Midbrain (tissue), 1 donor: ENCODE results near the gene PRR33.

Experiments
- DNase-seq: peaks from one replicate; lab custom pipeline; 2025; lab: John Stamatoyannopoulos, UW

Gene PRR33

DNA sequence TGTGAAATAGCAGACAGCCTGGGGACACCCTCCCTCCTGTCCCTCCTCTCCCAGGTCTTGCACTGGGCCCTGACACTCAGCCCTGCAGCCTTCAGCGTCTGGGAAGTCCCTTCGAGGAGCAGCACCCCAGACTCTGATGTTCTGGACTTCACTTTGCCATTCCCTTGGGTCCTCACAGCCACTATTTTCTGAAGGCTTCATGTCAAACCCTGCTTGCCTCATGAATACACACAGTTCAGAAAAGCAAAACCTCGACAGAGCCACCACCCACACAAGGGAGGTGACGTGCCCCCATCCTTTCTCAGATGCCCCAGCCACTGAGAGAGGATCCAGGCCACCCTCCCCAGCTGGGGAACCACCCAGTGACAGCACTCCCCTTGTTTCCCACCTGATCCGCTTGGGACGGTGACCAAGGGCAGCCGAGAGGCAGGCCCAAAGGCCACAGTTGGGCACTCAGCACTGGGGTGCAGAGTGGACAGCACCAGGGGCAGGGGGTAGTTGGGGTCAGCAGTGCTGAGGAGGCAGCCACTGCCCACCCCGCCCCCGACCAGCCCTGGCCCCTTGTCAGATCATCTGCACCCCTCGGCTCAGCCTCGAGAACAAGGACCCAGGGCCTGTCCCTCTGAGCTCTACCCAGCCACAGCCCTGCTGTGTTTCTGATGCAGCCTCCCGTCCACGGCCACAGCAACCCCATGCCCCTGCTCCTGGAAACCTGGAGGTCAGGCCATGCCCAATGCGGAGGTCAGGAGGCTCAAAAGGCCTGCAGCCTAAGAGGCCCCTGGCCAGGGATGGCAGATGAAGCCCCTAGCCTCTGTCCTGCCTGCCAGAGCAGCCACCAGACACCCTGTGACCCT, 24.7 kb upstream of the PRR33 start:
- no peak for DNase-seq

DNA sequence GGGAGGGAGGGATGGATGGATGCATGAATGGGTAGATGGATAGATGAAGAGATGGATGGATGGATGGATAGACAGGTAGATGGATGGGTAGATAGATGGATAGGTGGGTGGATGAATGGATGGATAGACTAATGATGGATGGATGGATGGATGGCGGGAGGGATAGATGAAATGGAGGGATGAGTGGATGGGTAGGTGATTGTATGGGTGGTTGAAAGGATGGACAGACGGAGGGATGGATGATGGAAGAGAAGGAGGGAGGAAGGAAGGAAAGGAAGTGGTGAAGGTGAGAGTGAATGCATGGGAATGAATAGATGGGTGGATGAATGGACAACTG, 24.1 kb upstream of the PRR33 start:
- DNase-seq = no peak

DNA sequence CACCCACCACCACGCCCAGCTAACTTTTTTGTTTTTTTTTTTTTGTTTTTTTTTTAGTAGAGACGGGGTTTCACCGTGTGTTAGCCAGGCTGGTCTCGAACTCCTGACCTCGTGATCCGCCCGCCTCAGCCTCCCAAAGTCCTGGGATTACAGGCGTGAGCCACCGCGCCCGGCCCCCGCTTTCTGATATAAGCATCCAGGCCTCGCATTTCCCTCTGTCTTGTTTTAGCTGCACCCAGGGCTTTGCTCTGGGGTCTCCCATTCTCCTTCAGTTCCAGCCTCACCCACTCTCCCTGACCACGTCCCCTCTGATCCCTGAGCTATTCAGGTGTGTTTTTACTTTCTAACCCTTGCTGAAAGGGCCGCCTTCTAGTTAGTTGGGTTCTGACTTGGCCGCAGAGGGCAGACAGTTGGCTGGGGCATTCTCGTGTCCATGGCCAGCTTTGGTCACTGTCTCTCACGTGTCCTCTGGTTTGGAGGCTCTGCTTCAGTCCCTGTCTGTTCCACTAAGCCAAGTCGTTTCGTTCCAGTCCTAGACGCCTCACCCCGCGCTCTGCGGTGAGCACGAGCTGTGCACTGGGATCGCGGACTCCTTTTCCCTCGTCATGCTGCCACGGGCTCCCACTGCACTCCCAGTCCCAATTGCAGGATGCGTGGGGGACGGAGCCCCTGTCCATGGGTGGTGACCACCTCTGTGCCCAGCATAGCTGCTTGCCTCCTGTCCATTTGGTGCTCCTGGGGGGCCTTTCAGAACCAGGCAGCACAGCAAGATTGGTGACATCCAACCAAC, 21.8 kb upstream of the PRR33 start:
- no peak for DNase-seq

DNA sequence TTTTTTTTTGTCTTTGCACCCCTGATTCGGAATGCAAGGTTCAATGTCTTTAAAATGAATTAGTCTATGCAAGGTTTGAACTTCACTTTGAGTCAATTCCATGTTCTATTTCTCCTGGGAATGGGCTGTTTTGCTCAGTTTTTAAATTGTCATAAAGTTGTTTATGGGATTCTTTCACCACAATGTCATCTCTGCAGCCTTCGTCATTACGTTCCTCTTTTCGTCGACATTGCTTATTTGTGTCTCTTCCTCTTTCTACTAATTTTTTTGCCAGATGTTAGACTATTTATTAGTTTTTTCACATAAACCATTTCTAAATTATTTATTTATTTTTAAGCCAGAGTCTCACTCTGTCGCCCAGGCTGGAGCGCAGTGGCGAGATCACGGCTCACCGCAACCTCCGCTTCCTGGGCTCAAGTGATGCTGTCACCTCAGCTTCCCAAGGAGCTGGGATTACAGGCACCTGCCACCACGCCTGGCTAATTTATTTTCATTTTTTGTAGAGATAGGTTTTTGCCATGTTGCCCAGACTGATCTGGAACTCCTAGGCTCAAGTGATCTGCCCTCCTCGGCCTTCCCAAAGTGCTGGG, 20.7 kb upstream of the PRR33 start:
- DNase-seq = no peak

DNA sequence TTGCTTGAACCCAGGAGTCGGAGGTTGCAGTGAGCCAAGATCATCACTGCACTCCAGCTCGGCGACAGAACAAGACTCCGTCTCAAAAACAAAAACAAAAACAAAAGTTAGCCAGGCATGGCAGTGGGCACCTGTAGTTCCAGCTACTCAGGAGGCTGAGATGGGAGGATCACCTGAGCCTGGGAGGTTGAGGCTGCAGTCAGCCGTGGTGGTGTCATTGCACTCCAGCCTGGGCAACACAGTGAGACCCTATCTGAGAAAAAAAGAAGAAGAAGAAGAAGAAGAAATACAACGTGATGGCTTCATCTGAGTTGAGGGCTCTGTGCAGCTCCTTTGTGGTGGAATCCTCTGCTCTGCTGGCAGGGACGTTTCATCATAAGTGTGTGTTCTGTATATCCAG, 17.8 kb upstream of the PRR33 start:
- no peak for DNase-seq

DNA sequence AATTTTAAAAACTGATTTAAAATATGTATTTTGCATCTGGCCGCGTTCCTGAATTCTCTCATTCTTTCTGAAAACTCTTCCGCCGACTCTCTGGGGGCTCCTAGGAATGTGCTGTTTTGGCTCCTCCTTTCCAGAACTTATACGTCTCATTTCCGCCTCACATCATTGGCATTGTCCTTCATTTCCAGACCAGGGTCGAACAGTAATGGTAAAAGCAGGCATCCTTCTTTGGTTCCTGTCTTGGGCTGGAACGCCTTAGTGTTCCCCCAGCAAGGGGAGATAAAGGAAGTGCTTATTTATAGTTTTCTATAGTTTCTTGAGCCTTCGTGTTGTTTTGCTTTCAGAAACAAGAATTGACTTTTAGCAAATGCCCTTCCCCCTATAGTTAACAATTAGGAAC, 16.9 kb upstream of the PRR33 start:
- no peak for DNase-seq

DNA sequence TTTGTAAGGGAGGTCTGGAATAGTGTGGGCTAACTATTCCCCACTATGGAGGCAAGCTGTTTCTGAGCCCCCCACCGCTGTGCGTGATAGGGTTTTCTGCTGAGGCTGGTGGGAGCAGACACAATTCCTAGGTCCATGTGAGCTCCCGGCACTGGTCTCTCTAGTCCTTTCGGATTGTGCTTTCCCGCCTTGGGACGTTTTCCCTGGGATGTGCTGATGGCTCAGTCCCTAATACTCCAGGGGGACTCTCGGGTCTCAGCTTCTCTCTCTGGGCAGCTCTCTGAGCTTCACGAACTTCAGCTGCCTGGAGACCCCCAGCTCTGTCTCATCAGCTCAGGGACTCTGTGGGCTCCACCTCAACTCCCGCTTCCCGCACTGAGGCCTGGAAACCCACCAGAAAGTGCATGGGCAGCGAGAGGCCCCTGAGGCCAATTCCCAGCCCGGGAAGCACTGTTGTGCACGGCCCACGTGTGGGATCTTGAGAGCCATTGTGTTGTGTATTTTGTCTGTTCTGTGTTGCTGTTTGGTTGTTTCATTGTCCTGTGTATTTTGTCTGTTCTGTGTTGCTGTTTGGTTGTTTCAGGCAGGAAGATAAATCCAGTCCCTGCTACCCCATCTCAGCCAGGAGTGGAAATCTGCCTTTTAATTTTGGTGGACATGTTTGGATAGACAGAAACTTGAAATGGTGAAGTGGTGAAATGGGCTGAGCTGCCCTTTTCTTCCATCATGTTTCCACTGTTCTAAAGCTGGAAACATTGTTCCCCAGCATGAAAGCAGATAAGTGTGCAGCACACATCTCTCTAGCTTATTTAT, 15.1 kb upstream of the PRR33 start:
- DNase-seq = no peak

DNA sequence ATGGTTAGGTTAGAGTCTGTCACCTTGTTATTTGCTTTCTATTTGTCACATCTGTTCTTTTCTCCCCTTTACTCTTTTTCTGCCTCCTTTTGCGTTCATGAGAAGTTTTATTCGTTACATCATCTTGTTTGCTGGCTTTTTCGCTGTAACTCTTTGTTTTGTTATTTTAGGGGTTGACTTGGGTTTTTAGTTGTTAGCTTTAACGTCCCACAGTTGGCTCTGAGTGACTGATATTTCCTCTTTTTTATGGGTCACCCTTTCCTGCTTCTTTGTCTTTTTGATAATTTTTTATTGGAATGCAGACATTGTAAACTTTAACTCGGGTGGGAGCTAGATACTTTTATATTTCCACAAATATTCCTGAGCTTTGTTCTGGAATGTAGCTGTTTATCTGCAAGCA, 14.5 kb upstream of the PRR33 start:
- no peak for DNase-seq

DNA sequence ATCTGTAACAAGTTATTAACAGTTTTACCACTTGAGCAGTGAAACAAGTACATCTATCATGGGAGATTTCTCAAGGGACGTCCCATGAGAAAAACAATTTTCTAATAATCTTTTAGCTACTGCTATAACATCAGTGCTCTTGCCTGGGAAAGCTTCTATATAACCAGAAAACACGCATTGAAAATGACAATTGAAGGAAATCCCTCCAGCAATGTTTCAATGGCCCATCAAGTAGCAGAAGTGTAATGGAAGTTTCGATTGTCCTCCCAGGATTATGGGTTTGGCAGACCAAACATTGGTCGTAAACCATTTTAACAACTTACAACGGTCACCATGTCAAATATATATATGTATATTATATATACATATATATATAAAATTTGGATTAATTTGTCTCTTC, 8.0 kb upstream of the PRR33 start:
- no peak for DNase-seq

DNA sequence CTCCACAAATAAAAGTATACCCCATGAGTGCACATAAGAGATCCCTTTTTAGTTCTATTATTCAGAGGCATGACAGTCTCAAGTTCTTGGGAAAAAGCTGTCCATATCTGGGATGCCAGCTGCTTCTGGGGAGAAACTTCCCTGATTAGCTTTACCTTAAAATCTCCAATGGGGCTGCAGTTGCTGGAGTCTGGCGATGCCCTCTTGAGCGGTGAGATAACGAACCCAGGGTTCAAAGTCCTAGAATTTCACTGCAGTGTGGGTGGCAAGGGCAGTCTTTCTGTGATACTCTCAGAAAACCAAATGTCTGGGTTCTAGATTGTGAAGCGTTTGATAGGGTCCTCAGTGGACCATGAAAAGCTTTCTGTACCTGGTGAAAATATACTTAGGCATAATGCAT, 7.4 kb upstream of the PRR33 start:
- no peak for DNase-seq

DNA sequence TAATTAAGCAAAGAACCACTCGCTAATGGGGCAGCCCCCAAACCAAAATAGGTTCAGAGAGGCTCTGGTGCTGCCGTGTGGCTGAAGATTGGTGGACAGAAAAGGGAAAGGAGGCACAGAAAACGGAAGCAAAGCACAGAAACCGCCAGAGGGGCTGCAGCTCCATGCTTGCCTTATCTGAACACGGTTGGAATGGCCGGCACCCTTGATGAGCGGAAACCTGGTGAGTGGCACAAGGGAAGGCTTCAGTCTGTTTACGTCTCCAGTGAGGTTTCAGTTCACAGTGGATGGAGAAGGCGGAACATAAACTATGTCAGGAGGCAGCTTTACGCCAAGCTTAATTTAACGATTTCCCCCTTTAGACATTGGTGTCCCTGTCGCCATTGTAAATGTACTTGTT, 5.2 kb upstream of the PRR33 start:
- no peak for DNase-seq

DNA sequence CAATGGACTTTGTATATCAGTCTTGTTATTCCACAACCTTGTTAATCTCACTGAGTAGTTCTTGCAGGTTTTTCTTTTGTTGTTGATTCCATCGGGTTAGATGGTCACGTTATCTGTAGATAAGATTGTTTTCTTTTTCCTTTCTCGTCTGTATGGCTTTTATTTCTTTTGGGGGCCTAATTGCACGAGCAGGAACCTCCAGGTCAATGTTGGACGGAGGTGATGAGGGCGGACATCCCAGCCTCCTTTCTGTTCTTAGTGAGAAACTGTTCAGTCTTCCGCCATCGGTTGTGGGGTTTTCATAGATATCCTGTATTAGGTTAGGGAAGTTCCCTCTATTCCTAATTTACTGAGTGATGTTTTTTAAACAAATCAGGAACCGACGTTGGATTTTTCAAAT, 4.8 kb upstream of the PRR33 start:
- DNase-seq = no peak

DNA sequence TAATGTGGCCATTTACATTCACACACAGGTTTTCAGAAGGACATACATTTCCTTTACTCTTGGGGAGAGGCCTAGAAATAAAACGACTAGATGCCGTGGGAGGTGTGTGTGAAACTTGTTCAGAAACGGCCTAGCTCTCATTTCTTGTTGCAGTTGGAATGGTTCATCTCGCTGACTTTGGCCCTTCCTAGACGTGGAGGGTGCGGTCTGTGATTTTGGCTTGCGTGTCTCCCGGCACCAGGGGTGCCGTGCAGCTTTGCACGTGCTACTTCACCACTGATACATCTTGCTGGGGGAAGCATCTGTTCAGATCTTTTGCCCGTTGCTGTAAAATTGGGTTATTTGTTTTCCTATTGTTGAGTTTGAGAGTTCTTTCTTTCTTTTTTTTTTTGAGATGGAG, 3.1 kb upstream of the PRR33 start:
- DNase-seq = no peak

DNA sequence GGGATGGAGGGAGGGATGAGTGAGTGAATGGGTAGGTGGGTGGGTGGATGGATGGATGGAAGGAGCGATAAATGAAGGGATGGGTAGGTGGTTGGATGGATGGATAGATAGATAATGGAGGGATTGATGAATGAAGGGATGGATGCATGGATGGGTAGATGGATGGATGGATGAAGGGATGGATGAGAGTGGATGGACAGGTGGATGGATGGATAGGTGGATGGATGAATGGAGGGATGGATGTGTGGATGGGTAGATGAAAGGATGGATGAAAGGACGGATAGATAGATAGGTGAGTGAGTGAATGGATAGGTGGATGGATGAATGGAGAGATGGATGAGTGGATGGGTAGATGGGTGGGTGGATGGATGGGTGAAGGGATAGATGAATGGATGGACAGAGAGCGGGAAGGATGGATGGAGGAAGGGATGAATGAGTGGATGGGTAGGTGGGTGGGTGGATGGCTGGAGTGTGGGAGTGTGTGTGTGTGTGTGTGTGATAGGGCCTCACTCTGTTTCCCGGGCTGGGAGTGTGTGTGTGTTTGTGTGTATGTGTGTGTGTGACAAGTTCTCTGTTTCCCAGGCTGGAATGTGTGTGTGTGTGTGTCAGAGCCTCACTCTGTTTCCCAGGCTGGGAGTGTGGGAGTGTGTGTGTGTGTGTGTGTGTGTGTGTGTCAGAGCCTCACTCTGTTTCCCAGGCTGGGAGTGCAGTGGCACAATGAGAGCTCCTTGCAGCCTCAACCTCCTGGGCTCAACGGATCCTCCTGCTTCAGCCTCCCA, 2.1 kb upstream of the PRR33 start:
- DNase-seq = no peak

DNA sequence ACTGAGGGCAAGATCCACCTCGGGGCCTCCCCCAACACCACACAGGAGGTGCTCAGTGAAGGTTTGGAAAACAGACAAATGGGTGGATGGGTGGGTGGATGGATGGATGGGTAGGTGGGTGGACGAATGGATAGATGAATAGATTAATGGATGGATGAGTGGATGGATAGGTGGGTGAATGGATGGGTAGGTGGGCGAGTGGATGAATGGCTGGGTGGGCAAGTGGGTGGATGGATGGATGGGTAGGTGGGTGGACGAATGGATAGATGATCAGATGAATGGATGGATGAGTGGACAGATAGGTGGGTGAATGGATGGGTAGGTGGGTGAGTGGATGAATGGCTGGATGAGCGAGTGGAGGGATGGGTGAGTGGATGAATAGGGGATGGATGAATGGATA, 863 bp upstream of the PRR33 start:
- no peak for DNase-seq

DNA sequence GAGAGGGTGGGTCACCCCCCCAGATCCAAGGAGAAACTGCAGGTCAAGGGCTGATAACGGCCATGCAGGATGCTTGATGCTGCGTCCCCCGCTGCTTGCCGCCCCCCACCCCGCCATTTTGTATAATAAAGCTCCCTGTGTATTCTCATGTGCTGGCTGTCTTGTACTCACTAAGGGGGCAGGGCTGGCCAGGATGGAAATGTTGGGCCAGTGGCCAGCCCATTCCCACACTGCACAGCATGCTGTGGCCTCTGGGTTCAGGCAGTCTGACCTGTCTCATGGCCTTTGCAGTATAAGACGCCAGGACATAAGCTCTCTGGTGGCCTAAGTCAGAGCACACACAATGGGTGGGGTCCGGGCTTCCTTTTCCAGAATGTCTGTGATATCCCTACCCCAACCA, 421 bp upstream of the PRR33 start:
- DNase-seq = no peak

DNA sequence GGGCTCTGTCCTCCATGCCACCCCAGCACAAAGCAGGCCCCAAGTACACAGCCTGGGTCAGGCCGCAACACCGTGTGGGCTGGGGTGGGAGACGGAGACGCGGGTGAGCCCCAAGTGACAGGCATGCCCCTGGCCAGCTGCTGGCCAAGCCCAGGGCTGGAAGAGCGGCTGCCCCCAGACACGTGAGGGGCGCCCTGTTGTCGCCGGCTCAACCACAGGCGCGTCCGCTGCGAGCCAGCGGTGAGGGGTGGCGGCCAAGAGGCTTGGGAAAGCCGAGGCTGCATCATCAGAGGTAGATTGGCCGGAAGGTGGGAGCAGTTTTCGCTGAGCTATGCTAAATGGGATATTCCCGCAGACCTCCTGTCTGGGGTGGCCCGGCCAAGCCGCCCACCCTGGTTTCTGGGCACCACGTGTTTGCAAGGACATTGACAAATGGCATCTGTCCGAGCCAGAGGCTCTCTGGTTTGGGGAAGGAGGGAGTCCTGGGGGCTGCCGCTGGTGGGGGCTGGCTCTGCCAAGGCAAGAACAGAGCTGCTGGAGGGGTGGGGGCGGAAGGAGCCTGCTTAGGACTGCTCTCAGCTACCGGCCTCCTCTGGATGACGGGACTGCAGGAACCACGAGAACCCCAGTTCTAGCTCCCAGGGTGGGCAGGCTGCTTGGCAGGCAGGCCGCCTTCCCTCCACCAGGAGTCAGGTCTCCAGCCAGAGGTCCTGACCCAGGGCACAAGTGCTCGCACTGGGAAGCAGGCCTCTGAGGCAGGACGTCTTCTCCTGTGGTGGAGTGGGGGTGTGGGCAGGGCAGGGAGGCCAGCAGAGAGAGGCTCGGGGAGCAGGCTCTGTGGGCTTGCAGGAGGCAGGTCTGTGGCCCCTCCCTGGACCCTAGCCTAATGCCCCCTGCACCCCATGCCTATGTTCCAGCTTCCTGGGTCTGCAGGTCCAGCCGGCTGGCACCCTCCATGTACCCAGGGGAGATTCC, 552 bp downstream of the PRR33 start:
- DNase-seq = no peak

DNA sequence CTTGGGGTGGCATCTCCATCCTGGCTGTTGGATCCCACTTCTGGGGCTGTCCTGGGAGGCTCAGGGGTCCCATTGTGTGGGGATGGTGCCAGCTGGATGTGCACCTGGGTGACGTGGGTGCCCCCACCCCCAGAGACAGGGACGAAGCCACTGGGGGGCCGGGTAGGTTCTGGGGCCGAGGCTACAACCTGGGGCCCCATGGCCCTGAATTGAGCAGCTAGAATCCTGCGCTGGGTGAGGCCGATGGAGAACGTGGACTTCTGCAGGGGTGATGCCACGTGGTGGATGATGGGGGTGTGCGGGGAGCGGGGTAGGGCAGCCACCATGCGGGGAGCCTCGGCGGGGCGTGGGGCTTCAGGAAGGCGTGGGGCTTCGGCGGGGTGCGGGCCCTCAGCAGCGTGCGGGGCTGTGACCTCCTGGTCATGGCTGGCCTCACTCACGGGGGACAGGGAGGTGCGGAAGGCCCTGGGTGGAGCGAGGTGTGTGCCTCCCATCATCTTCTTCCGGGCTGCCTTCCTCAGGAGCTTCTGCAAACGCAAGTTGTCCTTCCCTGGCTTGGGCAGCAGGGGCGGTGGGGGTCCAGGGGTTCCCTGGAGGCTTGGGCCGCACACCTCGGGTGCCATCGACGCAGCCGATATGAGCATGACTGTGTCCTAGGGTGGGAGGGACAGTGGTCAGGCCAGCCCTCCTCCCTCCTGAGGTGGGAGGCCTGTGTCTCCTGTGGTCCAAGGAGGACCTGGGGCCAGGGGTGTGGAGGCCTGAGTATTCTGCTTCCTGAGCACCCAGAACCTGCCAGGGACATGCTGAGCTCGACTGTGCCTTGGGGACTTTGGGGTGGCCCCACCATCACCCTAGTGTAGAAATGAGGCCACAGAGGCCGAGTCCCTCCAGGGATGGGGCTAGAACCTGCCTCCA, 1.5 kb downstream of the PRR33 start:
- no peak for DNase-seq

DNA sequence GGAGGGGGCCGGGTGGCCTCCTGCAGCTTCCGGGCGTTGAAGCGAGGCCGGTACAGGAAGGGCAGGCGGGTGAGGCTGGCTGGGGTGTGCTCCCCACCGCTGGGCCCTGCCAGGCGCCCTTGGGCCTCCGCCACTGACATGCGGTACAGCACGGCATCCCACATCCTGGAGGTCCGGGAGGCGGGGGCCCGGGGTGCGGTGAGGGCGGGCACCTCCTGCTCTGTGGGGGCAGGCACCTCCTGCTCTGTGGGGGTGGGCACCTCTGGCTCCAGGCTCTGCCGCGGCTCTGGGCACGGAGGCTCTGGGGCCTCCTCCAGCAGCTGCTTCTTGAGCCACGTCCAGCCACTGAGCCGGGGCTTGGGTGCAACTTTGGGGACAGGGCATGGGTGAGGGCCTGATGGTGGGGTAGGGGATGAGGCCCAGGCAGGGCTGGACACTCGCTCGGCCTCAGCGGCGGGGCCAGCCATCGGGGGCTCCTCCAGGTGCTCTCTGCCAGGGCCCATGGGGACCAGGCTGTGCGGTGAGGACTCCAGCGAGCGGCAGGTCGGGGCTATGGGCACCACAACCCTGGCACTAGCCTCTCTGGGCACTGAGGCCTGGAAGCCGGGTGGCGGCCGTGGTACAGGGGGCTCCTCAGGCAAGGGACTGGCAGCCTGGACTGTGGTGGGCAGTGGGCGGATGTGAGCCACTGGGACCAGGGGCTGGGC, 2.3 kb downstream of the PRR33 start:
- no peak for DNase-seq
